MM.1S (cell line): Measurements from ENCODE around the gene MYOZ3.

Experiments
- EZH2 ChIP-seq: fragments of 300-600 bp; sonication (generic); optimal IDR thresholded peaks from 2 replicates; pipeline ENCODE3; 2017; ENCODE audit warnings: low read depth, mild to moderate bottlenecking, antibody characterized with exemption, low read length, mixed read lengths
- EZH2phosphoT487 ChIP-seq: fragments of 300-600 bp; sonication (generic); IDR thresholded peaks from 2 replicates; pipeline ENCODE4 v1.6.1; 2018; ENCODE audit warnings: antibody characterized with exemption, low read length
- TF ChIP-seq, protein P1 (sequence below): fragments of 300-600 bp; sonication (generic); IDR thresholded peaks from 2 replicates; pipeline ENCODE4 v1.5.1; 2016; ENCODE audit warnings: antibody characterized with exemption, low read length, mixed read lengths

- TF ChIP-seq, protein P1, sequence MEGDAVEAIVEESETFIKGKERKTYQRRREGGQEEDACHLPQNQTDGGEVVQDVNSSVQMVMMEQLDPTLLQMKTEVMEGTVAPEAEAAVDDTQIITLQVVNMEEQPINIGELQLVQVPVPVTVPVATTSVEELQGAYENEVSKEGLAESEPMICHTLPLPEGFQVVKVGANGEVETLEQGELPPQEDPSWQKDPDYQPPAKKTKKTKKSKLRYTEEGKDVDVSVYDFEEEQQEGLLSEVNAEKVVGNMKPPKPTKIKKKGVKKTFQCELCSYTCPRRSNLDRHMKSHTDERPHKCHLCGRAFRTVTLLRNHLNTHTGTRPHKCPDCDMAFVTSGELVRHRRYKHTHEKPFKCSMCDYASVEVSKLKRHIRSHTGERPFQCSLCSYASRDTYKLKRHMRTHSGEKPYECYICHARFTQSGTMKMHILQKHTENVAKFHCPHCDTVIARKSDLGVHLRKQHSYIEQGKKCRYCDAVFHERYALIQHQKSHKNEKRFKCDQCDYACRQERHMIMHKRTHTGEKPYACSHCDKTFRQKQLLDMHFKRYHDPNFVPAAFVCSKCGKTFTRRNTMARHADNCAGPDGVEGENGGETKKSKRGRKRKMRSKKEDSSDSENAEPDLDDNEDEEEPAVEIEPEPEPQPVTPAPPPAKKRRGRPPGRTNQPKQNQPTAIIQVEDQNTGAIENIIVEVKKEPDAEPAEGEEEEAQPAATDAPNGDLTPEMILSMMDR: no peak
- TF ChIP-seq EZH2: no peak
- no peak for TF ChIP-seq EZH2phosphoT487
These were observed 38.9 kb upstream of the MYOZ3 start for GRCh38 chr5:150622157-150622556.
